HG02938 (cell line): ENCODE measurements around the gene CTSE.

ENCODE experiments used
- ATAC-seq: cut with Tn5 transposase; IDR thresholded peaks from one replicate; pipeline ENCODE4 v1.9.1; 2021; ENCODE audit warnings: mild to moderate bottlenecking, moderate library complexity; ENCODE audit not compliant: unreplicated experiment

Gene CTSE

DNA sequence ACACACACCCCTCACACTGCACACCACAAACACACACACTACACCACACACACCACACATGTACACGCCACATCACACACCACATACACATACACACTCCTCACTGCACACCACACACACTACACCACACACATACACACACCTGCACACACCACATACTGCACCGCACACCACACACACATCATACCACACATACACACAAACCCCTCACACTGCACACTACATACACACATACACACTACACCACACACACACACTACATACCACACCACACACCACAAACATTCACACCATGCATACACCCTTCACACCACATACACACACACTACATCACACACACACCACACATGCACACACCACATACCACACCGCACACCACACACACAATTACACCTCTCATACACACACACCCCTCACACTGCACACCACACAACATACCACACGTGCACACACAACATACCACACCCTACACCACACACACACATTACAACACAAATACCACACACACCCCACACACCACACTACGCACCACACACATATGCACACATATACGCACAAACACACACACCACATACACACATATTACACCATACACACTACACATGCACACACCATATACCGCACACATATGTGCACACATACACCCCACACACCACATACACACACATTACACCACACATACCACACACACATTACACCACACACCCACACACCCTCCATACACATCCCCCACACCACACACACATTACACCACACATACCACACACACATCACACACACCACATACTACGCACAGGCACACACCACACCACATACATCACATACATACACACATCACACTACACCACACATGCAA is 50.1 kb downstream of the CTSE start:
- no peak for ATAC-seq

DNA sequence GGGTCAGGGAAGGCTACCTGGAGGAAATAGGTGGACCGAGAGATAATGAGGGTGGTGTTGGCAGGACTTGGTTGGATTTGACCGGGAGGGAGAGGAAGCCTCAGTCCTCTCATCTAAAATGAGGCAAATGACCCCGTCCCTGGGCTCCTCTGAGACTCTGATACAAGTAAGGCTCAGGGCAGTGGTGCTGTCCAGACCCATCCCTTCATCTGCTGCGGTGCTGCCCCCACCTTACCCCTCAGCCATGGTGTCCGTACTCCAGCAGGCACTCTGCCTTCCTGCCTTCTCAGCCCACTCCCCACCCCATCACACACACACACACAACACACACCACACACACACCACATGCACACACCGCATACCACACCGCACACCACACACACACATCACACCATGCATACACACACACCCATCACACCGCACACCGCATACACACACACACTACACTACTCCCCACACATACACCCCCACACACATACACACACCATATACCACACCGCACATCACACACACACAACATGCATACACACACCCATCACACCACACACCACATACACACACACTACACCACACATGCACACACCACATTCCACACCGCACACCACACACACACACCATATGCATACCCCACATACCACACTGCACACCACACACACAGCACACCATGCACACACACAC is 51.1 kb downstream of the CTSE start:
- no peak for ATAC-seq

DNA sequence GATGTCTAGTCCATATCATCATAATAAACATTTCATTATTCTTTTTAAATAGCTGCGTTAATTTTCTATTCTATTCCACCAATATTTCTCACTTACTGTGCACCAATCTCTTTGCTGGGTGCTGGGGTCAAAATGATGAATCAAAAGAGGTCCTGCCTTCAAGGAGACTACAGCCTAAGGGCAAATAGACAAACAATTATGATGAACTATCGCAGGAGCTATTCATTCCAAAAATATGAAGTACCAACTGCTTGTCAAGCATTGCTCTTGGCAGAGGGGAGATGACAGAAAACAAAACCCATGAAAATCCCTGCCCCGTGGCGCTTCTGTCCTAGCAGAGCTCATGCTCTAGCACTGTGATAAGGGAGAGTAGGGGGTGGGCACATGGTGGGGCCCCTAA is 51.6 kb downstream of the CTSE start:
- no peak for ATAC-seq

DNA sequence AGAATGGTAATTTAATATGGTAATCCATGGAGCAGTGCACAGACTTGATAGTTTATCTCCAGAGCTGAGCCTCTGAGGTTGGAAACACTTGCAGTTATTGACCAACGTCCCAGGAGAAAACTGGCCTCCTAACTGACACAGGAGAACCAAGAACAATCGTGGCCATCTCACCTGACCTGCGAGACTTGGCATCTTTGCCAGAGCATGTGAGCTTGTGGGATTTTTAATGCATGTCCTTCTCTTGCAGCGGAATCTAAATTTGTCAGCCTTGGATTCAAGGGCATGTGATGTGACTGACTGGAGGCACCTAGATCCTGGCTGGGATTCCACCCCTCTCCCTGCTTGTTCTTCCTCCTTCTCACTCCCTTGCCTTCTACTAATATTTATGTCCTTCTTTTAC is 52.6 kb downstream of the CTSE start:
- no peak for ATAC-seq

DNA sequence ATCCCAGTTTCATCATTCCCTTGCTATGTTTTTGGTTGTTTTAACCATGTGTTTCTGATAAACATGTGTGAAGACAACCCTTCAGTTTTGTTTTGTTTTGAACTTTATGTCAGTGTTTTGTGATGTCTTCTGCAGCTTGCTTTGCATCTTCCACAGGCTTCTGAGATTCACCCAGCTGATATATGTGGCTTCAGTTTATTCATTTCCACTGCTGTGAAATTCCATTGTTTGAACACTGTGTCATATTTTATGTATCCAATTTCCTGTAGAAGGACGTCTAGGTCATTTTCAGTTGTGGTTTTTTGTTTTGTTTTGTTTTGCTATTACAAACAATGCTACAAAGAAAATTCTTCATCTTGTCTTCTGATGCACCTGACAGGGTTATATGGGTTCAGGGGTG is 53.2 kb downstream of the CTSE start:
- no peak for ATAC-seq

DNA sequence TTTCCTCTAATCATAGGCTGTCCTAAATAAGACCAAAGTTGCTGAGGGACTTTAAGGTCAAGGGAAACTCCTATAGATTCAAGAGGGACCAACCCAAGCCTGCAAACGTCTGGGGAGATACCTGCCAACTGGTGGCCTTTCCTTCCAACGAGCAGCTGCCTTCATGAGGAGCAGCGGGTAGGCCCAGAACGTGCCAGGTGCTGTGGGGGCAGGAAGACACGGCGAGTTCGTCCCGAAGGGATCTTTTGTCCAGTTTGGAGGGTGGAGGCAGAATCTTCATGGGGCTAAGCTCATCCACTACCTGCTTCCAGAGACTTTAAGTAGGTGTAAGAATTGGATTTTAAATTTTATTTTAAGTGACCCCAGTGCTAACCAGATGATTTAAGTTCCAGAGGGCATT is 54.5 kb downstream of the CTSE start:
- ATAC-seq = no peak

DNA sequence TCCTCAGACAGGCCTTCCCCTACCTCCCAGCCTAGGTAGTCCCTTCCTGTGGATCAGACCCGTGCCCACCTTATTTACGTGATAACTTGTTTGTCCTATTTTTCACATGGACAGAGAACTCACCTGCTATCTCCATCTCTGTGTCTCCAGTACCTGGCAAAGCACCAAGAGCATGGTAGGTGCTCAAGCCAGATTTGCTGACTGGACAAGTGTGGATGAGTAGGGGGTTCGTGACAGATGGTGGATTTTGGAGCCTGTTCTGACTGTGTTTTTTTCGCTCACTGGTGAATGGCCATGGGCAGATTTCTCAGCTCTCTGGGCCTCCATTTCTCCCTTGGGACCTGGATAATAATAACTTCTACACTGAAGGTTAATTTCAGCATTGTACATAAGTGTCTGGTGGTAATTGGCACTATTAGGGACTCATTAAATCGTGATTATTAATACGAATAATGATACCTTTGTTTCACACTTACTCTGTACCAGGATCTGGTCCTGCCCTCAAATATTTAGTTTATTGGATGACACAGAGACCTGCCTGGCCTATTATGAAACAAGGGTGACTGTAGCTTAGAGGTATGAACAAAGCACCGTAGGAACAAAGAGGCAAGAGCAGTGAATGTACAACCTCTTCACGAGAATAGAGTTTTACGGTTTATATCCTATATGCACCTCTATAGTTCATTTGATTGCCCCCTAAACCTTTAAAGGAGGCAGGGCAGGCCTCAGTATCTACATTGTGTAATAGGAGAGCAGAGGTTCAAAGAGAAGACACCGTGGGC is 56.0 kb downstream of the CTSE start:
- no peak for ATAC-seq

DNA sequence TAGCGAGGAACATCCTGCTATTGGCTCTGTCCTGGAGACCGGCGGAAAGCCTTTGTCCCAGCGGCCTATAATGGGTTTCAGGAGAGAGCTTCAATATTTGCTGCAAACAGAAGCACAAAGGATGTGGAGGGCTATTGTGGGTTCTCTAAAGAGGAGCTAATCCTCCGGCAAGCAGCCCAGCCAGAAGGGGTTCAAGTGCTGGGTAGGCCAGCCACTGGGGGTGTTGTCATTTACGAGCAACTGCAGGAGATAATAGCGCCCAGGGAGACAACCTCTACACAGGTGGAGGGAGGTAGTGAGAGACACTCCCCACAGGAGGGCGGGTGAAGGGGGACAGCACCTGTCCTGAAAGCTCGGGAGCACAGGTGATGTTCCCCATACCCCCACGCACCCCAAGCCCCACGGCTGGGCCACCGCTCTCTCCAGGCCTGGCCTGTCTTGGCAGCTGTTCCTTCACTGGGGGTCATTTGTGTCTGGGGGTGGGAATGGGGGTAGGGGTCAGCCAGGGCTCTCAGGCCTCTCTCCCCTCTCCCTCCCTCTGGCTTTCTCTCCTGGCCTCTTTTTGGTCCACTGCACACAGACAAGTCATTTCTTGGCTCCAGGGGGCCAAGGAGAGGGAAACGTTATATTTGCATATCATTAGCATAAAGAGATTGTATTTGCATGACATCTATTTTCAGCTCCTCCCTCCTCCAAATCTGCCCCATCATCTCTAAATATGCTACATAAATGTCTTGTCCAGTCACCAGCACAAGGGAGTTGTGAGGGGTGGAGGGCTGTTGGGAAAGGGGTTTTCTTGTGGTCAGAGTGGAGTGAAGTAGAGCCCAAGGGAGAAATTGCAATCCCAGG is 58.4 kb downstream of the CTSE start:
- ATAC-seq = no peak

DNA sequence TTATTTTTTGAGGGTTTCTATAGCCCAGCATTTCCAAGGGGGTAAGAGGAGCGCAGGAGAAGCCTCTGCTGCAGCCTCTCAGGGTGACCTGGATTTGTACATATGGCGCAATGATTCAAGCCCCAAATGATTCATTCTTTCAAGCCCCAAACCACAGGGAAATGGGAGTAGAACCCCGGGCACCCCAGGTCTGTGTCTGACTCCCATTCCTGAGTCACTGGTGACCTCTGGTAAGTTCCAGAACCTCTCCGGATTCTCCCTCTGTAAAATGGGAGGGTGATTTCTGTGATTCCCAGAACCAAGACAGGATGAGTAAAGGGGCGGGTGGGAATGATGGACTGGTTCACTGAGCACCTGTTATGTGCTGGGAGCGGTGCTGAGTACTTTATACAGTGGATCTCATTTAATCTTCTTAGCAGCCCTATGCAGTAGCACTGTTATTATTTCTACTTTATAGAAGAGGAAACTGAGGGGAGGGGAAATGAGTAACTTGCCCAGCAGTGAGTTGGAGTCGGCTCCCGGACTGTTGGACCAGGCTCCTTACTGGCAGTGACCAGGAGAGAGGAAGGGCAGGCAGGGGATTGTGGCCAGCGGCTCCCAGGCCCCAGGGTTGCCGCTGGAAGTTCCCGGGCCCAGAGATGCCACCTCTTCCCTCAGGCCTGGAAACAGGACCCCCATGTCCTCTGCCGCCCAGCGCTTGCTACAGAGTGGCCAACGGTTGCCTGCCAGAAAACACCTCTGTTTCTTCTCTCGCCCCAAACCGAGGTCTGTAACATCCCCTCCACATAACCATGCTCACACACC is 60.1 kb downstream of the CTSE start:
- no peak for ATAC-seq

DNA sequence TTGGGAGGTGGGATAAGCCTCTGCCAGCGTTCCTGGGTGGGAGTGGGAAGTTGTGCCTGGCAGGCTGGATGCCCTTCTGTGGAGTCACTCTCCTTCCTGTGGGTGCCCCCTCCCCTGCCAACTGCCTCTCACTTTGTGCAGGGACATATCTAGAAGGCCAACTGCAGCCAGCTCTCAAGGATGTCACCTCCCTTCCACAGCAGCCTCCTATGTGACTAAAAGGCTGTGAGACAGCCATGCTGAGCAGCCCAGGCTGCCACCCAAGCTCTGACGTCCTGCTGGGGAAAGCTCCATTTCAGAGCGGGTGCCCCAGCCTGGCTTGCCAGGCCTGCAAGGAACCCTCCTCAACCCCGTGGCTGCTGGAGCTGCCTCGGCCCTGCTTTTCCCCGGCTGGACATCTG is 60.9 kb downstream of the CTSE start:
- ATAC-seq = no peak

DNA sequence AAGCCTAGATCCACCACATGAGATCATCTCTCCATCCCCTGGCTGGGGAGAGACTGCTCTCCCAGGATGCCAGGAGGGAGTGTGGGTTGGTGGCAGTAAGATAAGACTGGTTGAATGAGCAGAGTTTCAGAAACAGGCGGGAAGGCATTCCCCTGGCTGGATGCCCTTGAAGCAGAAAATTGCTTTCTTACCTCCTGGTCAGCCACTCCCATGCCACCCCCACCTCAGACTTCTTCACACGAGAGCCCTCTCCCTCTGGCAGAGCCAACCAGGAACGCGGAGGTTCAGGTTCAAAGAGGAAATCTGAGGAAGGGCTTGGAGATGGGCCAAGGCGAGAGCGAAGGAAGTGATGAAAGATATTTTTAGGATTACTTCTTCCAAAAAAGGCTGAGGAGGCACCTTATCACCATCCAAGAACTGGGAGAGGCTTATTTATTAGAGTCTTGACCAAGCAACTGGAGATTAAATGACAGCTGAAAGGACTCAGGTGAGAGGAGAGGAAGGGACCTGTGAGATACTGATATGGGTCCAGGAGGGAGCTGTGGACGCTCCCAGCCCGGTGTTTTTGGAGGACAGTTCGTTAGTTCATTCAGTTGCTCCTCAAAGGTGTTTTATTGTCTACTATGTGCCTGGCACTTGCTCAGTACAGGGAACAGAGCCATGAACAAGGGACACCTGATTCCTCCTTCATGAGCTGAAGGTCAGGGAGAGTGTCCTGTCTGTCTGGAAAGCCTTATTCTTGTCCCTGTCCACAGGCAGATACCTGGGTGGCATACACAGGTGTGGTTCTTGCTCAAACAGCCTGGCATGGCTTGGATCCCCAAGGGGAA is 61.5 kb downstream of the CTSE start:
- ATAC-seq = no peak

DNA sequence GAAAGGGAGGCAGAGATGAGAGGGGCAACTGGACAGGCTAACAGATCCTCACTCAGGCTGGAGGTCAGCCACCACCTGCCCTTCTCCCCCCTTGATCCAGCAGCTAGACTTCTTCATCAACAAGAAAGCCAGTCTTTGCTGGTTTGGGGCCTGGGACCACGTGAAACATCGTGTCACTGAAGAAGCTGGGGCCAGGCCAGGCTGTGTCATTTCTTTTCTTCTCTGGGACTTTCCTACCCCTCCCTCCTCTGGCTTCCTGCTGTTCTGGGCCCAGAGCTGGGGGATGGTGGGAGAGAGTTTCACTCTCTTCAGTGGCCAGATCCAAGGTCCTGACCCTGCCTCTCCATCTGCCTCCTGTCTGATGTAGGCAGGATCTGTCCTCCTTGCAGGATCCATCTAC is 62.3 kb downstream of the CTSE start:
- ATAC-seq = no peak

DNA sequence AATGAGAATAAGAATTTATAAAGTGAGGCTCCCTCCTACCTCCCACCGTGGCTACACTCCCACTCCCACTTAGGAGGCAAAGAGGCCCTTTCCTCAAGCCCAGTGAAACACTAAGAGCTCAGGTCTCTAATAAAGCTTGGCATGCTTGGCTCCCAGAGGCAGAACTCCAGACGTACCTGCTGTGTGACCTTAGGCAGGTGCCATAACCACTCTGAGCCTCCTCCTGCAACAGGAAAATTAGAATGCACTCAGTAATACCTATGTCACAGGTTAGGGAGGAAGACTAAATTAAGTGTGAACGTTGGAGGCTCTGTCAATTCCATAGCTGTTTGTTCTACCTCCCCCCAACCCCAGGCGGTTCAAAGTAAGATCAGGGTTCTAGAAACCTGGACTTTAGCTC is 63.9 kb downstream of the CTSE start:
- no peak for ATAC-seq
